ENCODE data around the gene FMN2. TPM values are rescaled to one million over a fixed set of nuclear protein-coding genes. Genes with fewer than 3 reads are reported as not detected.

The FMN2 gene
- total RNA-seq, 3 donors from 2014 or later: 0.96 to 30.4 (median 3.5) TPM

GRCh38 chr1:240295811-240296210 is 204.1 kb downstream of the FMN2 start:
- intact Hi-C loops (cut with DNase I, micrococcal nuclease): no loop called here
- H3K4me1 ChIP-seq (ENCODE audit: low read depth): no peaks in the 10 kb centered on the region
- no peak overlapping the region for H3K4me3 ChIP-seq
- H3K9me3 ChIP-seq: no peaks in the 10 kb centered on the region
- TF ChIP-seq CTCF (IDR thresholded peaks at IDR 0.05): no peak
- DNase-seq: no peak
- H3K36me3 ChIP-seq (ENCODE audit: low read depth): no peaks in the 10 kb centered on the region
- ATAC-seq: no peak

GRCh38 chr1:240304466-240304865 is 212.8 kb downstream of the FMN2 start:
- no peak for TF ChIP-seq CTCF (IDR thresholded peaks at IDR 0.05)
- DNase-seq: no peak
- Histone ChIP-seq H3K4me3 (no peak overlapping the region), H3K4me1 (ENCODE audit: low read depth) (no peaks in the 10 kb centered on the region), H3K9me3 (no peaks in the 10 kb centered on the region), H3K36me3 (ENCODE audit: low read depth) (no peaks in the 10 kb centered on the region)
- ATAC-seq: no peak
- intact Hi-C loops (cut with DNase I, micrococcal nuclease): no loop called here

- no peak for ATAC-seq
These were observed 215.0 kb downstream of the FMN2 start for GRCh38 chr1:240306673-240307072.

GRCh38 chr1:240308096-240308495 is 216.4 kb downstream of the FMN2 start:
- Histone ChIP-seq H3K4me3 (no peak overlapping the region), H3K9me3 (no peaks in the 10 kb centered on the region), H3K4me1 (ENCODE audit: low read depth) (peaks cover 8% of the 10 kb centered on the region), H3K36me3 (ENCODE audit: low read depth) (no peaks in the 10 kb centered on the region)
- intact Hi-C loops (cut with DNase I, micrococcal nuclease): no loop called here
- ATAC-seq (no peak), DNase-seq (no peak)
- TF ChIP-seq CTCF (IDR thresholded peaks at IDR 0.05): no peak

More at GRCh38 chr1:240306673-240307072, 215.0 kb downstream of the FMN2 start:
- Histone ChIP-seq H3K4me1 (ENCODE audit: low read depth) (peaks cover 8% of the 10 kb centered on the region), H3K36me3 (ENCODE audit: low read depth) (no peaks in the 10 kb centered on the region), H3K9me3 (no peaks in the 10 kb centered on the region), H3K4me3 (no peak overlapping the region)
- no peak for DNase-seq
- intact Hi-C loops (cut with DNase I, micrococcal nuclease): no loop called here
- no peak for TF ChIP-seq CTCF (IDR thresholded peaks at IDR 0.05)

GRCh38 chr1:240309769-240310168 is 218.1 kb downstream of the FMN2 start:
- no peak for ATAC-seq
- H3K36me3 ChIP-seq (ENCODE audit: low read depth): no peaks in the 10 kb centered on the region
- TF ChIP-seq CTCF (IDR thresholded peaks at IDR 0.05): no peak
- H3K4me1 ChIP-seq (ENCODE audit: low read depth): peaks cover 9% of the 10 kb centered on the region
- H3K9me3 ChIP-seq: no peaks in the 10 kb centered on the region
- H3K4me3 ChIP-seq: no peak overlapping the region
- DNase-seq: no peak
- intact Hi-C loops (cut with DNase I, micrococcal nuclease): no loop called here
